Colon (tissue), 2 donors: ENCODE results near the gene TGFB2.

Source experiments
- FAIRE-seq: peaks from 2 replicates; lab custom pipeline; 2012; peaks lifted over from hg19 to GRCh38; lab: Jason Lieb, UNC
- donor health status: control.
- donor health status: control.

Gene TGFB2

DNA sequence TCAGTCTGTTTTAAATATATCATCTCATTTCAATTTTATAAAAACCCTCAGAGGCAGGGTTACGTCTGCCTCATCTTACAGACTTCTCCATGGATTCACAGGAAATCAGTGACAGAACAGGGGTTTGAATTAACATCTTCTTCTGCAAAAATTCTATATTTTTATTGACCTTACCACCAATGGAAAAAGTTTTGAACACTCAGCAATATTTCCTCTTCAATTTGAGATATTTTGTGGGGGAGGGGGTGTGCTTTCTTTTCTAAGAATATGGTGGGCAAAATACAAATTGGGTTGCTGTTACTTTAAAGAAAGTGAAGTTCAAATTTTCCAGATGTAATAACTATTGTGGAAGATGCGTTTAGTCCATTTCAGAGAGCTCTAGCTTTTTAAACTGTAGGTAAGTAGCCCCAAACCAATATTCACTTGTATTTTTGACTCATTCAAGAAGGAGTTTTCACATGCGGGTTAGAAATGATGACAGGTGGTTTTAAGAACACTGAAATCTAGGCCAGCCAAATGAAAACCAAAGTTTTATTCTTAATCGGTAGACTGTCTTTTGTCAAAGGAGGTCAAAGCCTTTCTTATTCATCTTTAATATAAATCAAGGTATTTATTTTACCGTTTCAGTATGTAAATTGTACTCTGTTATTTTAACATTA, 17.4 kb downstream of the TGFB2 start:
- FAIRE-seq: no peak

DNA sequence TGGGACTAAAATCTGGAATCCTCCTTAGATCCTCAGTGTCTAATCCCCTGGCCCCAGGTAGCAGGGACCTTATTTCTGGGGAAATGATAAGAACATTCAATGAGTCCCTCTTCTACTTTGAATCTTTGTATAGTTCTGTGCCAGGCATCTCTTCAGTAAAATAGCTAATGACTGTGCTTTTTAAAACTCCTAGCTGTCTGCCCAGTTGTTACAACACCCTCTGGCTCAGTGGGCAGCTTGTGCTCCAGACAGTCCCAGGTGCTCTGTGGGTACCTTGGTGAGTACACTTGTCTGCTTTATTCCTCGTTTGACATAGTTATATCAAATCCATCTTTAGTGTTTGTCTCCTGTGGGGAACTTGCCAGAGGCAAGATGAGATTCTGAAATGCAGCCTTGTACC, 18.0 kb downstream of the TGFB2 start:
- no peak for FAIRE-seq

- no peak for FAIRE-seq
These were observed 19.0 kb downstream of the TGFB2 start for GRCh38 chr1:218364028-218364710.

DNA sequence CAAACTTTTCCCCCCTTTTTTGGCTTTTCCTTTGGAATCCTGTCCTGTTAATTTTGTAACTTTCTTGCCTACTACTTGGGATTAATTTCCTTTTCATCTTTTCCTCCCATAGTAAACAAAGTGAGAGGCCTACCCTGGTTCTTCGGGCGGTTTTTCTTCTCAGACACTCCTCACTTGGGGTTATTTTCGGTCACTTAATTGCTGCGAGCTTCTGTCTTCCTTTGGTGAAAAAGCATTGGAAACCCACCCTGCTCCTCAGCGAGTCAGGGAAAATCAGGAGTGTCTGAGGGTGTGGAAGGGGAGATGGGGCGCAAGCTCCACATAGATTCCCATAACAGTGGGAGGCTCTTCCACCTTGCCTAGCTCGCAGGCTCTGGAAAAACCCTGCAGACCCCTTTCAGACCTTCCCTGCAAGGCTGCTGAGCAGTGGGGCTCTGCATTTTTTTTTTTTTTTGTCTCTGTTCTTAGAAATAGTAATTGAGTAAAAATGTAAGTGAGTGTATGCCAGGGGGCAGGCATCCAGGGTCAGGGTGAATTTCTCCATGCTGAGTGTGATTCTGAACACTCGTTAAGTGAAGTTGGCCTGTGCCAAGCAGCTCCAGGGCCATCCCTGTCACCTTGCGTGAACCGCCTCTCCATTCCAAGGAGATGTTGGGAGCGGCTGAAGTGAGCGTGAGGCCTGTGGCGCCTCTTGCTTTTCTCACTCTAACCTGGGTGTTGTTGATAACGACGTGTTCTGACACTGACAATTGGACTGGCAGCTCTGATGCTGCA, 20.3 kb downstream of the TGFB2 start:
- no peak for FAIRE-seq

DNA sequence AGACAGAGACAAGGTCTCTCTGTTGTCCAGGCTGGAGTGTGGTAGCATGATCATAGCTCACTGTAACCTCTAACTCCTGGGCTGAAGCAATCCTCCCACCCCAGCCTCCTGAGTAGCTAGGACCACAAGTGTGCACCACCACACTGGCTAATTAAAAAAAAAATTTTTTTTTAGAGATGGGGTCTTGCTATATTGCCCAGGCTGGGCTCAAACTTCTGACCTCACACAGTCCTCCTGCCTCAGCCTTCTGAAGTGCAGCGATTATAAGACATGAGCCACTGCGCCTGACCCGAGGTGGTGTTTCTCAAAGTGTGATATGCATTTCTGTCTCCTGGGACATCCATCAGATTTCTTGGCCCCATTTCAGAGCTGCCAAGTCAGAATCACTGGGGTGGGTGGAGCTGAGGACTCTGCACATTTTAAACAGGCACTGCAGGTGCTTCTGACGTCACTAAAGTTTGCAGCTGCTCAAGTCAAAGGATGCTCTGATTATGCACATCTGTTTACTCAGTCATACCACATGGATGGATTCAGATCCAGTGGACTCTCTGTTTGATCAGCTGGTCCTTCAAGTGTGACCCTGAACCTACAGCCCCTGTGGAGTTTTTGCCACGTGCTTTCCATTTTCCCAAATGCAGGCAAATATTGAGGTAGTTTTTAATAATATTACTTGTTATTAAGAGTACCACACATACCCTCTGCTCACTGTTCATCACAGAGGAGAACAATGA, 21.4 kb downstream of the TGFB2 start:
- FAIRE-seq: no peak

DNA sequence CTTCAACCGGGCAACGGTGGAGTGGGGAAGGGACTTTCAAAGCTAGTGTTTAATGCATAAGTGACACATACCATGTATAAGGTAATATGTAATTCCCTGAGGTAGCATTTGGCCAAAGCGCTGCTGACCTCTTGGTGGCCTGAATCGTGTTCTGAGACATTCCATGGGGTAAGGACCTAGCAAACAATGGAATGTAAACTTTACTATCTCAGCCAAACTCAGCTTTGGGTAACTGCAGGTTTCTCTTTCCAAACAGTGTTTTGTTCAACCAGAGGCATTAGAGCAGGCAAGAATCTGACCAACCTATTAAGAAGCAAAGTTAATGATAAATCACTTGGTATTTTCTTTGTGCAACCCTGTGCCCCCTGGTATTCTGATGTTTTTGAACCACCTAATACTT, 22.0 kb downstream of the TGFB2 start:
- no peak for FAIRE-seq

- no peak for FAIRE-seq
These were observed 23.6 kb downstream of the TGFB2 start for GRCh38 chr1:218368686-218369085.

- FAIRE-seq: no peak
These were observed 24.8 kb downstream of the TGFB2 start for GRCh38 chr1:218369688-218370511.

GRCh38 chr1:218371927-218372672, 27.0 kb downstream of the TGFB2 start:
- no peak for FAIRE-seq

- no peak for FAIRE-seq
These were observed 29.5 kb downstream of the TGFB2 start for GRCh38 chr1:218374401-218375353.

DNA sequence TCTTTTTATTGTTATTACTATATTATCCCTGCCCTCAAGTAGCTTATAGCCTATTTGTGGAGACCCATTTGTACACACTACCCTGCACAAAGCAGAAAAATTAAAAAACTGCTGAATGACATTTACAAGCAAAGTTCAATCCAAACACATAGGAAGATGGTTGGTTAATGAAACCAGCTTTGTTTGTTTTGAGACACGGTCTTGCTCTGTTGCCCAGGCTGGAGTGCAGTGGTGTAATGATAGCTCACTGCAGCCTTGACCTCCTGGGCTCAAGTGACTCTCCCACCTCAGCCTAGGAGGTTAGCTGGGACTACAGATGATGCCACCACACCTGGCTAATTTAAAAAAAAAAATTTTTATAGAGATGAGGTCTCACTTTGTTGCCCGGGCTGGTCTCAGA, 31.6 kb downstream of the TGFB2 start:
- no peak for FAIRE-seq

- no peak for FAIRE-seq
These were observed 32.1 kb downstream of the TGFB2 start for GRCh38 chr1:218377143-218377660.

DNA sequence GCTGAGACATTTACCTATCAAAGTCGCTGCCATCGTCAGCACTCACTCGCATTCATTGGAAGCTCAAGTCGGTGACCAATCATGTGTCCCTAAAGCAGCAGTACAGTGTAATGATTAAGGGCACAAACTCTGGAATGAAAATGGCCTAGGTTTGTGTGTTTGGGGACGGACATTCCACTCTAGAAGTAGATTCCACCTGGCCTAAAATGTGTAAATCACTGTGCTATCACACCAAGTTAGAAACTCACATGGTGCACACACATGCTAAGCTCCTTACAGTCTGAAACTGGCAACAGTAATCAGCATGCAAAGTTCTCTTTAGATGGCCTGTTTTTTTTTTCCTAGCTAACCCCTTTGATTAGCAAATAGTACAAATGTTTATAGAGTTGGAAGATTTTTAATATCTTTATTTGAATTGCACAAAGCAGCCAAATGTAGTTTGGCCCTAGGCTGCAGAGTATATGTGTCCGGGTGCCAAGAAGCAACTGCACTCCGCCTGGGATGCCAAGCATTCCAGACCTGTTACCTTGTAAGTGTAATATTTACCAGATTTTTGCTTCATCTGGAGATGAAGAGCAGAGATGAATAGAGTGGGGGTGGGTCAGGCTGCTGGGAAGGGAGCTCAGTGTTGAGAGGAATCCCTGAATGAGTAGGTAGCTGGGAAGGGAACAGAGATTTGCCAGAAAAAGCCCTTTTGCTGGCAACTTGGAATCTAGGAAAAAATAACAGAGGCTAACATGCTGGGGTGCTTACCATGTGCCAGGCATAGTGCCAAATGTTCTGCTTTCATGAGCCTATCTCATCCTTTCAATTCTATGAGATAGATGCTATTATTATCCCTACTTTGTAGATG, 35.2 kb downstream of the TGFB2 start:
- FAIRE-seq: no peak

- FAIRE-seq: no peak
These were observed 37.1 kb downstream of the TGFB2 start for GRCh38 chr1:218382261-218382660.

DNA sequence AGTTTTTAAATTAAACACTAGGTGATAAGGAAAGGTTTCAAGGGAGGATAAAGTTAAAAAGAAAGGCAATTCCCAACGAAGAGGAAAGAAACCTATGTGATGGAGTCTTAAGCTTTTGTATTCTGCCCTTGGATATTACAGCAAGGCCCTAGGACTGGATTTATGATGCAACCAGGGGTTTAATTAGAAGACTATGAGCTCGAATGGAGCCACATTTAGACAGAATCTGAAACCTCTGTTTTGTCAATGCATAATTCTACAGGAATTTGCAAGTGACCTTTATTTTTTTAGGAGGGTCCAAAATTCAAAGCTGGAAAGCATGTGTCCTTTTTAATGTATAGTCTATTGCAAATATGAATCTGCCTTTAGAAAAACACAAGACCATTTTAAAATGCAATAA, 37.9 kb downstream of the TGFB2 start:
- FAIRE-seq: no peak

- no peak for FAIRE-seq
These were observed 38.5 kb downstream of the TGFB2 start for GRCh38 chr1:218383681-218384080.

DNA sequence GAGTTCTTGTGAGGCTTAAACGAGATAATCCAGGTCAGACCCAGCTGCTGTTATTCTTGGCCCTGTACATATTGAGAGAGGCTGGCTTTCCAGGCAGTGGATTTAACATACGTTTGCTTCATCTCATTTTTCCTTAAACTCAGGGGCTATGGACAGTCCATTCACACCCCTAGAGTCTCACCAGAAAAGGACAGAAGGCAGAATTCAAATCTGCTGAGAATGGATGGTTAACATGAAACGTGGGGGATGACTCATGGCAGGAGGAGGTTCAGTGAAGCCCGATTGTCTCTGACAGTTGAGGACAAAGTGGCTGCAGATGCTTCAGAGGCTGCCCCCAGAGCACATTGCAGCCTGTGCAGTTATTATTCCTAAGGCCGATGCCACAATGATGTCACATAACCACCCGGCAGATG, 39.5 kb downstream of the TGFB2 start:
- no peak for FAIRE-seq

GRCh38 chr1:218388591-218388990, 43.5 kb downstream of the TGFB2 start:
- no peak for FAIRE-seq

- FAIRE-seq: no peak
These were observed 45.5 kb downstream of the TGFB2 start for GRCh38 chr1:218390618-218391017.
